T follicular helper cell (primary cell): Measurements from ENCODE around the gene CHST8.

Experiments used
- DNase-seq: peaks from one replicate; pipeline ENCODE4 v3.0.0-alpha.2; 2020; ENCODE audit warnings: low read depth

Gene CHST8

GRCh38 chr19:33717878-33718277 is 96.1 kb downstream of the CHST8 start:
- no peak for DNase-seq

- DNase-seq, result no peak
Observed at GRCh38 chr19:33718651-33719254, 97.0 kb downstream of the CHST8 start.

DNA sequence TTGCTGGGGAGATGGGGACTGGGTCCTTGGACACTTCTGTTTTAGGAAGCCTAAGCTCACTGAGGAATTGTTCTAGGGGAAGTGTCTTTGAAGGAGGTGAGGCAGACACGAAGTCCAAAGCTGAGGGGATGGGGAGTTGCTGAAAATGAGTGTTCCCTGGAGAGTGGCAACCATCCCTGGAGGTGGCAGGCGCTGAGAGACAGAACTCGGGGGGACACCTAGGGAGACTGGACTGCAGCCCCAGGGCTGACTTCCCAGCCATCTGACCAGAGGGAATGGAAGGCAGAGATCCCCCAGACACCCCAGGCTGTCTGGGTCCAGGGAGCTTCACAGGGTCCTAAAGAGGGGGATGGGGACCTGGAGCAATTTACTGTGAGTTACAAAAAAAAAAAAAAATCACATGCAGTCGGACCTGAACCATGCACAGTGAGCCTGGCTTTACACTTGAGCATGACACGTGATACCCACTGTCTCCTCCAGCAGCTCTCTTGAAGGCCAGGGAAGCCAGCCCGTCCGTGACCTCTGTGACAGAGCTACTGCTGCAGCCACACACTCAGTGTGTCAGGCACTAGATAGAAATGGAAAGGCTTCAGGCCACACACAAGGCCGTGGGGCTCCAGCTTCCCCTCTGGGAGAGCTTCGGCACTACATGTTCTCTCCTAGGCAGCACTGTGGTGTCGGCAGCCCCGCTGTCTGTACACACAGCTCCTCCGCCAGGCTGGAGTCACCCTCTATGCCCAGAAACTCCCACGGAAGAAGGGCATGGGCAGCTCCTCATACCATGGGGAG is 97.8 kb downstream of the CHST8 start:
- DNase-seq, result no peak

GRCh38 chr19:33720155-33720493 is 98.4 kb downstream of the CHST8 start:
- no peak for DNase-seq

DNA sequence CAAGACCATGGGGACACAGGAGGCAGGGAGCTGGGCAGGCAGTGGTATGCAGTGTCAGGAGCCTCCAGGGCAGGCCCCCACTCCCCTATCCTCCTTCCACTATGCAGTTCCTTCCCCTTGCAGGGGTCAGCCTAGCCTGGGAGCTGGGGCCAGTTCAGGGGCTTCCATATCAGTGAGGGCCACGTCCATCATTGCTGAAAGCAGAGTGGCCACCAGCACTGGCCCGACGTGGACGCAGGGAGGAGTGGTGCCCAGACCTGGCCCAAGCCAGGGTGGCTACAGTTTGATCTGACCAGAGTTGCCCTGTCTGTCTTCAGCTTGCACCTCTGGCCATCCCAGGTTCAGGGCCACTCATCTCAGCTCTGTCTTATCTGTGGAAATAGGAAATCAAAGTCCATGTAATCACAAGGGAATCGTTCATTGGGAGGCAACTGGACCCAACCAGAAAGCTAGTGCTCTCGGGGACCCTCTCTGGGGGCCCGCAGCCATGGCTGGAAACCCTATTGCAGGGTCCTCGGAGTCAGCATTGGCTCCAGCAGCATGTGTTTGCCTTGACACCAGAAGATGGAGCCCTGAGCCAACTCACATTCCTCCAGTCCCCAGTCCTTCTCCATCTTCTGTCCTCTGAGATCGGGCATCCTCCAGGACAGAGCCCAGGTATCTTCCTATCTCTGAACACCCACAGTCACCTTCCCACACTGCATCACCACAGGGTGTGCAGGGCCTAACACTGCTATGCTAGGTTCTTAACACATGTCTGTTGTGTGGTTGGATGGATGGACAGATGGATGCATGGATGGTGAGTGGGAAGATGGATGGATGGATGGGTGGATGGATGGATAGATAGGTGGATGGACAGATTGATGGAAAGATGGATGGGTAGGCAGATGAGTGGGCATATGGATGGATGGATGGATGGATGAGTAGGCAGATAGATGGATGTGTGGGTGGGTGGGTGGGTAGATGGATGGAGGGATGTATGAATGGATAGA is 99.2 kb downstream of the CHST8 start:
- no peak for DNase-seq

- no peak for DNase-seq
Observed at GRCh38 chr19:33721735-33722297, 100.1 kb downstream of the CHST8 start.

DNA sequence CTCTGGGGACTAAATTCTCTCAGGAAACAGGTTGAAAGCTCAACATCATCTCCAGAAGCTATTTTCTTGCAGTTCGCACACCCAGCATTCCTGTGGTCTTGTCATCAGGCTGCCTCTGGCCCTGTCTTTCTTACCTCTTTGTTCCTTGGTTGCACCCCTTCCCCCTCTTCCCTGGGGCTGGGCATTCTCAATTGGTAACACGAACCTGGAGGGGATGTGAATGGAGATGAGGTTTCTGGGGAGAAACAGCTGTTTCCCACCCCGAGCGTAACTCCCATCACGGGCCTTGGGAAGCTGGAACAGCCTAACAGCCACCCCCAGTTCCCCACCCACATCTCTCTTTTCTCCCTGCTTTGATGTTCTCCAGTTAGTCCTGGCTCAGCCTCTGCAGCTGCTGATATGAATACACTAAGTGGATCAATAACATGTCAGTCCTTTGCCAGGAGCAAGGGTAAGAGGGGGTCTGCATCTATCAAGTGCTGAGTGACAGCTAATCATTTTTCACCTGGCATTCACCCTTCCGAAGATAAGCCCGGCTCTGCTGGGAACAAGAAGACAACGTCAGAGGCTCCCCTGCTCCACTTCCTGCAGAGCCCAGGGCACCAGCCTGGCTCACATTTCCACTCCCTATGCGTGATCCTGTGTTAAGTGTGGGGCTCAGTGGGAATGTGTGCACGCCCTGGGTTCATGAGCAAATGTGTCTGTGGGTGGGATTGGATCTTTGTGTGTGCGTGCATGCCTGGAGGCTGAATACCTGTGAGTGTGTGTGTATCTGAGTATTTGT is 100.9 kb downstream of the CHST8 start:
- DNase-seq, result no peak

- DNase-seq, result no peak
Observed at GRCh38 chr19:33723512-33723911, 101.8 kb downstream of the CHST8 start.

DNA sequence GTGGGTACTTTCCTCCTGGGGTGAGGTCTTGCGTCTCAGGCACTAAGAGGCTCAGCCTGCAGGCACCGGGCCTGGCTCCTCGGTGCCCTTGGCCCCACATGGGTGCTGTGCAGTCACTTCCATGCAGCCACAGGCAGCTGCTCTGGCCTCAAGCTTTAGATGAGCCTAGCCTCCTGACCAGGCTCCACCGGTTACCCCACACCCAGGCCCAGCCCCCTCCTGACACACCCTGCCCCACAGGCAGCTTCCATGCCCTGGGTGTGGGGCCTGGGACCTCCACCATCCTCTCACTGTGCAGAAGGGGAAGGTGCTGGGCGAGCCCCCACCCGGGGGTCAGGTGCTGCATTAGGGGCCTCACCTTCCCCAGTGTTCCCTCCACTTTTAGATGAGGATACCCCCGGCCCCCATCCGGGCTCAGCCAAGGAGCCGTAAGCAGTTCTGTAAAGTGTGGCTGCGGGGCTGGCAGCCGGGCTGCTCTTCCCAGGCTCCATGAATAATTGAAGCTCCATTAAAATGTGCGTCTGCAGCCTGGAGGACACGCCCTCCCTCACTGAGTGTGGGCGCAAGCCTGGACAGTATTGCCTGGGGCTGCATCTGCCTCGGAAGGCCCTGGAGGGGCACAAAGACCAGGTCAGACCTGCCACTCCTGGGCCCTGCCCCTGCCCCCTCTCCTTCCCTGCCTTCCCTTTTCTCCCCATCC is 102.4 kb downstream of the CHST8 start:
- DNase-seq, result no peak

GRCh38 chr19:33724721-33725060 is 102.9 kb downstream of the CHST8 start:
- no peak for DNase-seq

GRCh38 chr19:33725567-33725966 is 103.8 kb downstream of the CHST8 start:
- DNase-seq, result no peak

- no peak for DNase-seq
Observed at GRCh38 chr19:33726756-33727155, 105.0 kb downstream of the CHST8 start.

- no peak for DNase-seq
Observed at GRCh38 chr19:33727331-33727998, 105.7 kb downstream of the CHST8 start.

DNA sequence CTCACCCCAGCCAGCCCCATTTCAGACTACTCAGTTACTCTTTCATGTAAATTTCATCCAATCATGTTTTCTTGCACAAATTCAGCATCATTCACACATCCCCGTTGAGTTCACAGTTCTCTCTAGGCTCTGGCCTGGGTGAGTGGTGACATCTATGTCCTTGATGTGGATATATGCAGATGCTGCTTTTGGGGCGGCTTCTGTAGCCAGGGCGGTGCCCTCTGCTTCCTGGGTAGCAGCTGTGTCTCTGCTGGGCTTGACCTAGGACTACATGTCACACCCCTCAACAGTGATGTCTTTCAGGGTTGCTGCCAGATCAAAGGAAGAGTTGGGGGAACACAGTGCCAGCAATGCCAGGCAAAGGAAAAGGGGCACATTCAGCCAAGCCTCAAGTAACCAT is 106.4 kb downstream of the CHST8 start:
- no peak for DNase-seq

DNA sequence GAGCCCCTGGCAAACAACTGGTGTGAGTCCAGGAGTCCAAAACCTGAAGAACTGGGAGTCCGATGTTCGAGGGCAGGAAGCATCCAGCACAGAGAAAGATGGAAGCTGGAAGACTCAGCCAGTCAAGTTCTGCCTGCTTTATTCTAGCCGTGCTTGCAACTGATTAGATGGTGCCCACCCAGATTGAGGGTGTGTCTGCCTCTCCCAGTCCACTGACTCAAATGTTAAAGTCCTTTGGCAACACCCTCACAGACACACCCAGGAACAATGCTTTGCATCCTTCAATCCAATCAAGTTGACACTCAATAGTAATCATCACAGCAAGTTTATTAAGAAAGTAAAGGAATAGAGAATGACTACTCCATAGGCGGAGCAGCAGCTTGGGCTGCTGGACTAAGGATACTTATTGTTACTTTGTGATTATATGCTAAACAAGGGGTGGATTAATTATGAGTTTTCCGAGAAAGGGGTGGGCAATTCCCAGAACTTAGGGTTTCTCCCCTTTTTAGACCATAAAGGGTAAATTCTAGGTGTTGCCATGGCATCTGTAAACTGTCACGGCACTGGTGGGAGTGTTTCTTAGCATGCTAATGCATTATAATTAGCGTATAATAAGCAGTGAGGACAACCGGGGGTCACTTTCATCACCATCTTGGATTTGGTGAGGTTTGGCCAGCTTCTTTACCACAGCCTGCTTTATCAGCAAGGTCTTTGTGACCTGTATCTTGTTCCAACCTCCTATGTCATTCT is 109.3 kb downstream of the CHST8 start:
- no peak for DNase-seq

DNA sequence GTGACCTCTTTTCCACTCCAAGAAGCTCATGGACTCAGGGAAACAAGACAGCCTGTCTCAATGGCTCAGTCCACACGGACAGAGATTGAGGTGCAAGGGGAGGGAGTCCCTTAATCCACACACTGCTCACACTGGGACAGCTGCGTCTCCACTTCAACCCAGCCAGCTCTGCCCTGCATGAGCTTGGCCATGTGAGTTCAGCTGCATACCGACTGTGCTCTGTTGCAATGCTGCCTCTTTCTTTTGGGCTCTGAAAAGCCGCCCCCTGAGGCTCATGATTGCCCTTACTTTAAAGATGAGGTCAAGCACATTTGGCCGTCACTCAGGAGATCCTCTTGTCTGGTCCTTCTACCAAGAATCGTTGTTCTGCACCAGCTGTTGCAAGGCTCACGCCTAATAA is 110.1 kb downstream of the CHST8 start:
- no peak for DNase-seq

DNA sequence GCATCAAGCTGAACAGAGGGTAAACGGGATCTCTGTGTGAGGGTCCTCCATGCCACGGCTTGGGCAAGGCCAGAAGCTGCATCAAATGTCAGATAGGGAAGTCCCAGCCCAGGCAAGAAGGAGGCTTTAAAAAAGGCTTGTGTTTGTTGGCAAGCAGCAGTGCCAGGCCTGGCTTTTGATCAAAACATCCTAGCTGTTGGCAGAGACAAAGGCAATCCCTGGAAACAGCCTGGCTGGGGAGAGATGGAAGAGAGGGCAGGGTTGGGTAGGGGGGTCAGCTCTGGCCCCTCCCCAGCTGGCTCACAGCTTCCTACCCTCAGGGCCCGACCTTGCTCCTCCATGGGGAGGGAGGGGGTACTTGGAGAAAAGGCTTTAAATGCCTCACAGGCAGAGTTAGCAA is 113.2 kb downstream of the CHST8 start:
- no peak for DNase-seq

- DNase-seq, result no peak
Observed at GRCh38 chr19:33736158-33736557, 114.4 kb downstream of the CHST8 start.

GRCh38 chr19:33736787-33737186 is 115.0 kb downstream of the CHST8 start:
- no peak for DNase-seq
